ENCODE data around the gene ZC3H12A.
"Not testable (repeated sequence)": the region's sequence is repeated elsewhere in the genome, so short reads cannot be mapped to it uniquely, and the experiment has no call there.

DNA sequence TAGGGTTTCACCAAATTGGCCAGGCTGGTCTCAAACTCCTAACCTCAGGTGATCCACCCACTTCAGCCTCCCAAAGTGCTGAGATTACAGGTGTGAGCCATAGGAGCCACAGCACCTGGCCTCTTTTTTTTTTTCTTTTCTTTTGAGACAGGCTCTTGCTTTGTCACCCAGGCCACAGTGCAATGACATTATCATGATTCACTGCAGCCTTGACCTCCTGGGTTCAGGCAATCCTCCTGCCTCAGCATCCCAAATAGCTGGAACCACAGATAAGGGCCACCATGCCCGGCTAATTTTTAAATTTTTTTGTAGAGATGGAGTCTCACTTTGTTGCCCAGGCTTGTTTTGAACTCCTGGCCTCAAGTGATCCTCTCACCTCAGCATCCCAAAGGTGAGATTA, 55.5 kb downstream of the ZC3H12A start:
- TF ChIP-seq, protein P1, sequence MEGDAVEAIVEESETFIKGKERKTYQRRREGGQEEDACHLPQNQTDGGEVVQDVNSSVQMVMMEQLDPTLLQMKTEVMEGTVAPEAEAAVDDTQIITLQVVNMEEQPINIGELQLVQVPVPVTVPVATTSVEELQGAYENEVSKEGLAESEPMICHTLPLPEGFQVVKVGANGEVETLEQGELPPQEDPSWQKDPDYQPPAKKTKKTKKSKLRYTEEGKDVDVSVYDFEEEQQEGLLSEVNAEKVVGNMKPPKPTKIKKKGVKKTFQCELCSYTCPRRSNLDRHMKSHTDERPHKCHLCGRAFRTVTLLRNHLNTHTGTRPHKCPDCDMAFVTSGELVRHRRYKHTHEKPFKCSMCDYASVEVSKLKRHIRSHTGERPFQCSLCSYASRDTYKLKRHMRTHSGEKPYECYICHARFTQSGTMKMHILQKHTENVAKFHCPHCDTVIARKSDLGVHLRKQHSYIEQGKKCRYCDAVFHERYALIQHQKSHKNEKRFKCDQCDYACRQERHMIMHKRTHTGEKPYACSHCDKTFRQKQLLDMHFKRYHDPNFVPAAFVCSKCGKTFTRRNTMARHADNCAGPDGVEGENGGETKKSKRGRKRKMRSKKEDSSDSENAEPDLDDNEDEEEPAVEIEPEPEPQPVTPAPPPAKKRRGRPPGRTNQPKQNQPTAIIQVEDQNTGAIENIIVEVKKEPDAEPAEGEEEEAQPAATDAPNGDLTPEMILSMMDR (IDR thresholded peaks at IDR 0.05): not testable (repeated sequence)
- TF ChIP-seq EZH2 (IDR thresholded peaks at IDR 0.05; ENCODE audit: borderline replicate concordance, insufficient read depth, low read depth, low read length, poor library complexity, severe bottlenecking): not testable (repeated sequence)
